ENCODE data around the gene WDR35.

The WDR35 gene

DNA sequence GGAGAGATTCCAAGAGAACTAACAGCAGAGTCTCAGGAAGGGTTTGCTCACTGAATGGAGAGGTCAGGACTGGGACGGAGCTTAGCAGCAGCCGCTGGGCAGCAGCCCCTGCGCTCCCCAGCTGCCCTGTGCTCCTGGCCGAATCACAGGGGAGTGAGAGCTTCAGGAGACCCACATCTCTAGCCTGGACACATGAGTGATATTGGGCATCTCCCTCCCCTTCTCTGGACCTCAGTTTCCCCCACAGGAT is 22.1 kb upstream of the WDR35 start:
- in situ Hi-C loops (cut with MboI; ENCODE audit: low pct_unique_long_range_greater_than_20kb, low sequenced_read_pairs, unreplicated experiment): loop anchor here (10.0 kb wide), 1 partner anchor 83 kb away; no protein-coding TSS in a partner anchor
- DNase-seq (ENCODE audit: low spot score): peak; percentile 19
- TF ChIP-seq, protein P1, sequence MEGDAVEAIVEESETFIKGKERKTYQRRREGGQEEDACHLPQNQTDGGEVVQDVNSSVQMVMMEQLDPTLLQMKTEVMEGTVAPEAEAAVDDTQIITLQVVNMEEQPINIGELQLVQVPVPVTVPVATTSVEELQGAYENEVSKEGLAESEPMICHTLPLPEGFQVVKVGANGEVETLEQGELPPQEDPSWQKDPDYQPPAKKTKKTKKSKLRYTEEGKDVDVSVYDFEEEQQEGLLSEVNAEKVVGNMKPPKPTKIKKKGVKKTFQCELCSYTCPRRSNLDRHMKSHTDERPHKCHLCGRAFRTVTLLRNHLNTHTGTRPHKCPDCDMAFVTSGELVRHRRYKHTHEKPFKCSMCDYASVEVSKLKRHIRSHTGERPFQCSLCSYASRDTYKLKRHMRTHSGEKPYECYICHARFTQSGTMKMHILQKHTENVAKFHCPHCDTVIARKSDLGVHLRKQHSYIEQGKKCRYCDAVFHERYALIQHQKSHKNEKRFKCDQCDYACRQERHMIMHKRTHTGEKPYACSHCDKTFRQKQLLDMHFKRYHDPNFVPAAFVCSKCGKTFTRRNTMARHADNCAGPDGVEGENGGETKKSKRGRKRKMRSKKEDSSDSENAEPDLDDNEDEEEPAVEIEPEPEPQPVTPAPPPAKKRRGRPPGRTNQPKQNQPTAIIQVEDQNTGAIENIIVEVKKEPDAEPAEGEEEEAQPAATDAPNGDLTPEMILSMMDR (IDR thresholded peaks at IDR 0.05; ENCODE audit: extremely low read depth, insufficient read depth, missing control alignments): no peak

DNA sequence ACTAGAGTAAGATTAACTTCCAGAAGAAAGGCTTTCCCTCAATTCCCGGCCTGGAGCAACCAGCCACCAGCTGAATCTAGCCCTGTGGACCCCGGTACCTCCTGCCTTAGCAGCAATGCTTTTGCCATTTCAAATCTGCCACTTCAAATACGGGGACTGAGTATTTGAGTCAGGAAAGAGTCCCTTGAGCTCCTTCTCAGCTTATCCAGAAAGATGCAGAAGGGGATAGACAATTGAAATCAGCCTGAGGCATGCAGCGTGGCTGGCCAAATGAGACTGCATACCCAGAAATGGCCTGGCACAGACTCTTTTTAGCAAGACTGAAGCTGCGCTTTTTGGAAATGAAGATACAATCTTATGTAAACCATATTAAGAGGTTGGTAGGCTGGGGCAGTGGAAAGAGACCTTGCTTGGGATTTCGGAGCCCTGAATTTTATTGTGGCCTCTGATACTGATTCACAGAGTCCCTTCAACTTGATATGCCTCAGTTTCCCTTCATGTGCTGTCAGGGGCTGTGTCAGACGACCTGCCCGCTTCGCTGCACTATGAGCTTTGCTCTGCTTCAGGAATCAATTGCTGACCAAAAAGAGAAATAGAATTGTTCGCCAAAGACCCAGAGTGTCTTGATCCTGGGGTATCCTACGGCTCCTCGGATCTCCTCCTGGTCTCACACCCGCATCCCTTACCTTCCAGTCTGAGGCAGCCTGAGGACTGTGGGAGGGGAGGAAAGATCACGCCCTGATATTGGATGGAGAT is 21.5 kb upstream of the WDR35 start:
- TF ChIP-seq, protein P1 (IDR thresholded peaks at IDR 0.05; ENCODE audit: extremely low read depth, insufficient read depth, missing control alignments): no peak
- no peak for DNase-seq (ENCODE audit: low spot score)
- in situ Hi-C loops (cut with MboI; ENCODE audit: low pct_unique_long_range_greater_than_20kb, low sequenced_read_pairs, unreplicated experiment): loop anchor here (10.0 kb wide), 1 partner anchor 83 kb away; no protein-coding TSS in a partner anchor

DNA sequence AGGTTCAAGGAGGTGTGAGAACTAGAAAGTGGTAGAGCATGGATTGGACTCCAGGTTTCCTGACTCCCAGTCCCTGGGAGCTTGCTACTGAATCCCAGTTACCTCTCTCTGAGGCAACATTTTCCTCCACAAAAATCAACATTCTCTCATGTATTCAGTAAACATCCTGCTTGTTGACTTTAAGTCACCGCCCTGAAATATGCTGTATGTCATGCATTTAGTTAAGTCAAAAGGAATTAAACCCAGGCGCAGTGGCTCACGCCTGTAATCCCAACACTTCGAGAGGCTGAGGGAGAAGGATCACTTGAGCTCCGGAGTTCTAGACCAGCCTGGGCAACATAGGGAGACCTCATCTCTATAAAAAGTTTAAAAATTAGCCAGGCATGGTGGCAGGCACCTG is 18.8 kb upstream of the WDR35 start:
- DNase-seq (ENCODE audit: low spot score): no peak
- TF ChIP-seq, protein P1 (IDR thresholded peaks at IDR 0.05; ENCODE audit: extremely low read depth, insufficient read depth, missing control alignments): no peak
- in situ Hi-C loops (cut with MboI; ENCODE audit: low pct_unique_long_range_greater_than_20kb, low sequenced_read_pairs, unreplicated experiment): no loop called here

DNA sequence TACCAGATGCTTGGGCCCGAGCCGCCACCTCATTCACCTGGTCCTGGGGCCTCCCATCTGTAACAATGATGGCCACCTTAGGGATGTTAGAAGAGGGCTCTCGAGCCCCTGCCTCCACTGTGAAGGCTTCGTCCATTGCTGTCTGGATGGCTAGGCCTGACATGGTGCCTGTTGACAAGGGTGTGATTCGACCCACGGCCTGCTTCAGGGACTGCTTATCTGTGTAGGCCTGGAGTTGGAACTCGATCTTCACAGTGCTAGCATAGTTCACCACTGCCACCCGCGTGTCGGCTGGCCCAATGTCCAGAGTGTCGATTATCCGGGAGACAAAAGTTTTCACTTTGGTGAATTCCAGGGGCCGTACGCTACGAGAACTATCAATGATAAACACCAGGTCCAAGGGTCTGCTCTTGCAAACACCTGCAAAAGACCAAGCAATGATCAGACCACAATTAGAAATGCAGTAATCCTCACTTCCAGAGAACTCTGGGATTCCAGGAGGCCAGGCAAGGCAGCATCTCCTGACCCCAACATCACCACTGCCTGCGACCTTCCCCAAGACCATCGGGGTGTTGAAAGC is 16.1 kb upstream of the WDR35 start:
- DNase-seq (ENCODE audit: low spot score): no peak
- TF ChIP-seq, protein P1 (IDR thresholded peaks at IDR 0.05; ENCODE audit: extremely low read depth, insufficient read depth, missing control alignments): no peak
- in situ Hi-C loops (cut with MboI; ENCODE audit: low pct_unique_long_range_greater_than_20kb, low sequenced_read_pairs, unreplicated experiment): no loop called here

DNA sequence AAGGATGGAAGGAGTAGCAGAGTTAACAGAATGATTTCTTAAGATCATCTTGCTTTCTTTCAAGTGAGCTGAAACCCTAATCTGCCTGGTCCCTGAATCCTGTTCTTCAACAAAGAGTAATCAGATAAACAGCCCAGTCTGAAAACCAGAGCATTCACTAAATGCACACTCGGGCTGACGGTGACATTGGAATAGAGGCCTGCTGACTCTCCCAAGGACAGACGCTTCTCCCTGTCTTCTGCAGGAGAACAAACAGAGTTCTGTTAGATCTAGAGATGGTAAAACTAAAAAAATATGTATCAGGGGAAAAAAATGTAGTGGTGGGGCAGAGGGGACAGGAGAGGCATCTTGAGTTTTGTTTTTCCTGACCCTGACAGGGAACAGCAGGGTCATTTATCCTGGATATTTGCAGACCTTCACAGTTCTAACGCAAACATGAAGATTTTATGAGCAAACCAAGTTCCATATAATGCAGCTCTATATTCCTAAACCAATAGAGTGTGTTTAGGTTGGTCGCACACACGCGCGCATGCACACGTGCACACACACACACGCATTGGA is 15.2 kb upstream of the WDR35 start:
- DNase-seq (ENCODE audit: low spot score): no peak
- TF ChIP-seq, protein P1 (IDR thresholded peaks at IDR 0.05; ENCODE audit: extremely low read depth, insufficient read depth, missing control alignments): no peak
- in situ Hi-C loops (cut with MboI; ENCODE audit: low pct_unique_long_range_greater_than_20kb, low sequenced_read_pairs, unreplicated experiment): no loop called here

DNA sequence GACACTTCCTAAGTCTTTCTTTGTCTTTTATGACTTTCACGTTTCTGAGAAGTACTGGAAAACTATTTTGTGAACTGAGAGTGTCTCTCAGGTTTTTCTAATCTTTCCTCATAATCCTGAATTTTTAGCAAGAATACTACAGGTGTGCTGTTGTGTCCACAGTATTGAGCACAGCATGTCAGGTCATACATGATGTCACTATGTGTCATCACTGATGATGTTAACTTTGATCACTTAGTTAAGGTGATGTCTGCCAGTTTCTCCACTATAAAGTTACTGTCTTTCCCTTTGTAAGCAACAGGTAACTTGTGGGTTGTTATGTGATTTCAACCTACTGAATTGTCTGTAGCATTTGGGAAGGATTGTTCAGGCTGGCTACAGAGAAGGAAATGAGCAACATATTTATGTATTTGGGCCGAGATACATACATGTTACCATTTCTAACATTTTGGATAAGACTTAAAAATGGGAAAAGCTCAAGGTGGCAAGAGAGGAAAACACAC is 11.5 kb upstream of the WDR35 start:
- DNase-seq (ENCODE audit: low spot score): no peak
- in situ Hi-C loops (cut with MboI; ENCODE audit: low pct_unique_long_range_greater_than_20kb, low sequenced_read_pairs, unreplicated experiment): no loop called here
- TF ChIP-seq, protein P1 (IDR thresholded peaks at IDR 0.05; ENCODE audit: extremely low read depth, insufficient read depth, missing control alignments): no peak

All from GM13977 (cell line).